Esophagus (tissue), 2 donors: ENCODE measurements around the gene WDFY3. TPM values are rescaled to one million over a fixed set of nuclear protein-coding genes. Genes with fewer than 3 reads are reported as not detected.

Experiments
- H3K27ac ChIP-seq, 2 donors: one replicate each; pipeline ENCODE4 v1.5.1; 2013; ENCODE audit warnings: low read depth in 2 of 2, mild to moderate bottlenecking in 2 of 2, inconsistent platforms in 1 of 2, low read length in 1 of 2, moderate library complexity in 1 of 2
- H3K27me3 ChIP-seq, 2 donors: one replicate each; pipeline ENCODE4 v1.6.1; 2013; ENCODE audit warnings: low read length in 2 of 2, control low read depth in 1 of 2, mild to moderate bottlenecking in 1 of 2; ENCODE audit not compliant: insufficient read depth in 2 of 2, control insufficient read depth in 1 of 2
- H3K36me3 ChIP-seq, 2 donors: one replicate each; pipeline ENCODE4 v1.6.1; 2013; ENCODE audit warnings: low read length in 1 of 2; ENCODE audit not compliant: control insufficient read depth in 2 of 2, insufficient read depth in 2 of 2
- H3K4me1 ChIP-seq, 2 donors: one replicate each; pipeline ENCODE4 v1.6.1; 2013; ENCODE audit warnings: low read length in 1 of 2; ENCODE audit not compliant: control insufficient read depth in 2 of 2, insufficient read depth in 2 of 2
- H3K4me3 ChIP-seq, 2 donors: one replicate each; pipeline ENCODE4 v1.5.1; 2013; ENCODE audit warnings: low read length in 2 of 2, mild to moderate bottlenecking in 2 of 2, low read depth in 1 of 2, moderate library complexity in 1 of 2
- H3K9me3 ChIP-seq, 2 donors: one replicate each; pipeline ENCODE4 v1.6.1; 2013; ENCODE audit warnings: mild to moderate bottlenecking in 2 of 2, low read depth in 1 of 2, low read length in 1 of 2, moderate library complexity in 1 of 2; ENCODE audit not compliant: control insufficient read depth in 2 of 2, insufficient read depth in 1 of 2
- WGBS, 2 donors: extraction: QIAGEN DNeasy Blood & Tissue Kit; methylation state at CpG; one replicate each; pipeline ENCODE4 v1.1.7; 2013; 5-methylcytosine and 5-hydroxymethylcytosine counted together
- polyA plus RNA-seq, 2 donors: library from polyadenylated mRNA; stranded (reverse); fragments of 200-250 nt; gene quantifications; one replicate each; pipeline ENCODE4 v1.2.3, GENCODE V29; 2013
- donor health status: healthy with polysubstance abuse.
- donor health status: Bipolar disorder and iron deficiency.

The WDFY3 gene
- polyA plus RNA-seq, 2 donors, result 9.4 to 10.8 TPM

DNA sequence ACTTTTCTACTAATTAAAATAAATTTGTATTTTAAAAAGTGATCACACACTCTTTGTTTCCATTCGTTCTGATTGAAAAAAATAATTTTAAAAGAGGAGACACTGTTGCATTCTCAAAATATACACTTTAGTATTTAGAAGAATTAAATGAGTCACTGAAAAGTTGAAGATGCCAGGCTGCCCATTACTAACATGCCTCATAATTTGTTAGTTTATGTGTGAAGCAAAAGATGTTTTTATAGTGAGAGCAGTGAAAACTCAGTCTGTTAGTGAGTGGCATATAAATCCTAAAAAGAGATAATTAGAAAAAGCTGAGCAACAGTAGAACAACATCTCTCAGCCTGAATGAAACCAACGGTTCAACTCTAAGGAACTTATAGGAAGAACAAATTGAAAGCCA is 240.1 kb downstream of the WDFY3 start:
- Histone ChIP-seq H3K27ac (no peak overlapping the region), H3K9me3 (no peaks in the 10 kb centered on the region), H3K27me3 (no peaks in the 10 kb centered on the region), H3K4me3 (no peak overlapping the region), H3K36me3 (peaks cover 0 to 3% of the 10 kb centered on the region in 2 donors), H3K4me1 (no peaks in the 10 kb centered on the region)
- WGBS, 2 donors, result 75 to 86% methylated on average over 2 of the region's 2 CpGs

DNA sequence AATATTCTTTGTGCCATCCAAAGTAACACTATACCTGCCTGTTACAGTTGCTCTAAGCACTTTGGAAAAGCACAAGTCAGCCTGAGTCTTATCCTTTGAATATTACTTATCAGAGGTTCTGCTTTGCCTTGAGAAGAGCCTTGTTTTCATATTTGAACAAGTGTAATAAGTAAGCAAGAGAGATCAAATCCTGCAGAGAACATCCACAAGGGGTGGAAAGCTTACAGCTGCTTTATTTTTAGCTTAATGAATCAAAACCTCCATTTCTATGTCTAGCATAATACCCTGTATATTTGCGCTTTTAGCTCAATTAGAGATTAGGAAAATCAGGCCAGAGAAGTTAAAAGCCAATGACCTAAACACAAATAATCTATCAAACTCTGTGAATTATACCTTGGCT is 243.8 kb downstream of the WDFY3 start:
- Histone ChIP-seq H3K9me3 (no peaks in the 10 kb centered on the region), H3K27ac (no peak overlapping the region), H3K27me3 (no peaks in the 10 kb centered on the region), H3K36me3 (peaks cover 8 to 10% of the 10 kb centered on the region in 2 donors), H3K4me3 (no peak overlapping the region), H3K4me1 (no peaks in the 10 kb centered on the region)
- WGBS, 2 donors, result 59 to 83% methylated on average over 1 of the region's 1 CpG

DNA sequence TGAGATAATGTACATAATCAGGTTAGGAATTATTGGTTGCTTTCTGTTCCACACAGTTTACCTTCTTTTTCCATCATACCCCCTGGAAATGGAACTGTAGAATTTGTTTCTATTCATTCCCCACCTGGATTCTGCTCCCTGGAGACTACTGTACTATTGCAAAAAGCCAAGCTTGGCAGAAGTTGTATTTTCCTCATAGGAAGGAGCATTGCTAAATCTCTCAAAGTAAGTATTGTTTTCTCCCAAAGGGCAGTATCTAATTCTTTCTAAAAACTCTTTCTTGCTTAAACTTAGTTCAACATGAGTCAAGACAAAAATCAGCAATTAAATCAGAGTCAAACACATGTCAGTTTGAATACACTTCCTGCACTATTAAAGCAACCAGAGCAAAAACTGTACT is 247.4 kb downstream of the WDFY3 start:
- Histone ChIP-seq H3K4me3 (no peak overlapping the region), H3K27me3 (no peaks in the 10 kb centered on the region), H3K36me3 (peaks cover 10% of the 10 kb centered on the region in 2 donors), H3K4me1 (no peaks in the 10 kb centered on the region), H3K9me3 (no peaks in the 10 kb centered on the region), H3K27ac (no peak overlapping the region)

DNA sequence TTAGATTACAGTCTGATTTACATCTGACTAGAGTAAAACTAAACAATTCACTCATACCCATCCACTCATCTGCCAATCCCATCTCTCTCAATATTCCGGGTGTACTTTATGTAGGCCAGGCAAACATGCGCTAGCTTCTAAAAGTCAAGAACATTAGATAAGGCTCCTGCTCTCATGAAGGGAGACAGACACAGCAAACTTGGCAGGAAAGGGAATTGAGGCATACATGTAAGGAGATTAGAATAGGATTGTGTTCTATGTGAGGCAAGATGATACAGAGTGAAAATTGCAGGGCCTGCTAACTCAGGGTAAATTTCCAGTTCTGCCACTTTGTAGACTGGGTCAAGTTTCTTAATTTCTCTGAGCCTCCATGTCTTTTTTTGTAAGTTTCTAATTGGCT is 247.8 kb downstream of the WDFY3 start:
- Histone ChIP-seq H3K4me1 (no peaks in the 10 kb centered on the region), H3K4me3 (no peak overlapping the region), H3K27ac (no peak overlapping the region), H3K9me3 (no peaks in the 10 kb centered on the region), H3K36me3 (peaks cover 10% of the 10 kb centered on the region in 2 donors), H3K27me3 (no peaks in the 10 kb centered on the region)
- 89 to 98% methylated on average over 2 of the region's 2 CpGs for WGBS, 2 donors

DNA sequence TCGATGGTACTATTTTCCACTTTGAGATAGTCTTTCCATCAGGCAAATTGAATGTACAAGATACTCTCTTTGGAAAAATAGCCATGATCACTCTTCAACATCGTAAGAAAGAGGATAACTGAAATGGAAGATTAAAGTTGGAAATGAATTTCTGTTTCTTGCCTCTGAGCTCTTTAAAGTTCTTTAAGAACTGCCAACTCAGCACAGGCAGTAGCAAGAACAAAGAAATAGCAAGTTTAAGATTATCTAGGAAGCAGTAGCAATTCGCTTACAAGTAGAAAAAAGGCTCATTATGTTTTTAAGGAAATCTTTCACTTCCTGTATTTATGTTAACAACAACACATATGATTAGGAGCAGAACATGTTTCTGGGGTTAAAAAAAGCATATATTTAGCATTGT is 255.9 kb downstream of the WDFY3 start:
- Histone ChIP-seq H3K27ac (no peak overlapping the region), H3K9me3 (no peaks in the 10 kb centered on the region), H3K4me3 (no peak overlapping the region), H3K27me3 (no peaks in the 10 kb centered on the region), H3K36me3 (peaks cover 6 to 8% of the 10 kb centered on the region in 2 donors), H3K4me1 (no peaks in the 10 kb centered on the region)
- WGBS, 2 donors, result 85 to 91% methylated on average over 3 of the region's 3 CpGs

DNA sequence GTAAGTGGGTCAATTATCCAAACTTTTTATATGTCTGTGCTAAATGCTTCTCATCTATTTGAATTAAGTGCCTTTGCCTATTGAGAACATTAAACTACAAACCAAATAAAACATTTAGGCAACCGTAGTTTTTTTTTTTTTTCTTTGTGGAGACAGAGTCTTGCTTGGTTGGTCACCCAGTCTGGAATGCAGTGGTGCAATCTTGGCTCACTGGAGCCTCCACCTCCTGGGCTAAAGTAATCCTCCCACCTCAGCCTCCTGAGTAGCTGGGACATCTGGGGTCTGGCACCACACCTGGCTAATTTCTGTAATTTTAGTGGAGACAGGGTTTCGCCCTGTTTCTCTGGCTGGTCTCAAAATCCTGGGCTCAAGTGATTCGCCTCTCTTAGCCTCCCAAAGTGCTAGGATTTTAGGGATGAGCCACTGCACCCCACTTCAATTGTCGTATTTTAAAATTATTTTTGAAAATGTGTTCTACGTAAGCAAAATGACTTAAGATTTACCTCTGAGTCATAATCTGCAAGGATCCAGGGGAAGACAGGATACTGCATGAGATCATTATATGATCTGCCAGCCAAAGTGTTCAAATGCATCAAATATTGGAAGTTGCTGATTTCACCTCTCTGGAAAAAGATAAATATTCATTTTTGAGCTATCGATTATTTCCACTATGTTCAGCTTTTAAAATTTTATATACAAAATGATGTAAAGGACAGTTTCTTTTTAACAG is 257.9 kb downstream of the WDFY3 start:
- no peak overlapping the region for H3K4me3 ChIP-seq
- 93 to 94% methylated on average over 6 of the region's 6 CpGs for WGBS, 2 donors
- no peaks in the 10 kb centered on the region for H3K9me3 ChIP-seq
- H3K4me1 ChIP-seq, result no peaks in the 10 kb centered on the region
- peaks cover 6 to 8% of the 10 kb centered on the region in 2 donors for H3K36me3 ChIP-seq
- H3K27me3 ChIP-seq, result no peaks in the 10 kb centered on the region
- no peak overlapping the region for H3K27ac ChIP-seq

DNA sequence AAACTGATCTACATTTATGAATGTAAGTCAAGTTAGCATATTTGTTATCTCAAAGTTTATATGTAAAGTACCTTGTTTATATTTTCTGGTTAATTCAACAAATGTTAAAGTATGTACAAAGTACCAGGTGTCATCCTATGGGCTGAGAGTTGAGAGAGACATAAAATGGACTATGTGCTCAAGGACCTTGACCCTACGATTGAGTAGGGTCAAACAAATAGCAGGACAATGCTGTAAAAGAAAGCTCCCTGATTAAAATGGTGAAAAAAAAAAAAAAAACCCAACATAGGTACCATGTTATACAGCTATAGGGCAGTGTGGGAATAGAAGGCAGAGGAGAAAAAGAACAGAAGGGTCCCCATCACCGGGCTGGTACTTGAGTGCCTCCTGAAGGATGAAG is 260.2 kb downstream of the WDFY3 start:
- H3K27ac ChIP-seq, result no peak overlapping the region
- no peak overlapping the region for H3K4me3 ChIP-seq
- WGBS, 2 donors, result 93 to 95% methylated on average over 2 of the region's 2 CpGs
- H3K9me3 ChIP-seq, result no peaks in the 10 kb centered on the region
- no peaks in the 10 kb centered on the region for H3K27me3 ChIP-seq
- H3K4me1 ChIP-seq, result no peaks in the 10 kb centered on the region
- peaks cover 3 to 15% of the 10 kb centered on the region in 2 donors for H3K36me3 ChIP-seq

DNA sequence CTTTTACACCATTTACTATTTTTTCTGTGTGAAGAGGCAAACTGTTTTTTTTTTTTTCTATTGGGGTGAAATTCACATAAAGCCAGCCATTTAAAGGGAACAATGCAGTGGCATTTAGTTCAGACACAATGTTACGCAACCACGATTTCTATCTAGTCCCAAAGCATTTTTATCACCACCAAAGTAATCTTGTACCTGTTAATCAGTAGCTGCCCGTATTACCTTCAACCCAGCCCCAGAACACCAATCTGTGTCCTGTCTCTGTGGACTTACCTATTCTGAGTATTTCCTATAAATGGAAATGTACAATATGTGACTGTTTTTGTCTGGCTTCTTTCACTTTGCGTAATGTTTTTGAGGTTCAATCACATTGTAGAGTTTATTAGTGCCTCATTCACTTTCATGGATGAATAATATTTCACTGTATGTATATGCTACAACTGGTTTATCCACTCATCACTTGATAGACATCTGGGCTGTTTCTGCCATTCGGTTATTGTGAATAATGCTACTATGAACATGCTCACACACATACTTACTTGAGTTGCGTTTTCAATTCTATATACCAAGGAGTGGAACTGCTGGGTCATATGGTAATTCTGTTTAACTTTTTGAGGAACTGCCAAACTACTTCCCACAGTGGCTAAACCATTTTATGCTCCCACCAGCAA is 267.4 kb downstream of the WDFY3 start:
- H3K4me1 ChIP-seq, result no peaks in the 10 kb centered on the region
- 72 to 73% methylated on average over 6 of the region's 6 CpGs for WGBS, 2 donors
- H3K36me3 ChIP-seq, result peaks cover 6 to 16% of the 10 kb centered on the region in 2 donors
- no peak overlapping the region for H3K4me3 ChIP-seq
- no peak overlapping the region for H3K27ac ChIP-seq
- no peaks in the 10 kb centered on the region for H3K9me3 ChIP-seq
- H3K27me3 ChIP-seq, result no peaks in the 10 kb centered on the region

DNA sequence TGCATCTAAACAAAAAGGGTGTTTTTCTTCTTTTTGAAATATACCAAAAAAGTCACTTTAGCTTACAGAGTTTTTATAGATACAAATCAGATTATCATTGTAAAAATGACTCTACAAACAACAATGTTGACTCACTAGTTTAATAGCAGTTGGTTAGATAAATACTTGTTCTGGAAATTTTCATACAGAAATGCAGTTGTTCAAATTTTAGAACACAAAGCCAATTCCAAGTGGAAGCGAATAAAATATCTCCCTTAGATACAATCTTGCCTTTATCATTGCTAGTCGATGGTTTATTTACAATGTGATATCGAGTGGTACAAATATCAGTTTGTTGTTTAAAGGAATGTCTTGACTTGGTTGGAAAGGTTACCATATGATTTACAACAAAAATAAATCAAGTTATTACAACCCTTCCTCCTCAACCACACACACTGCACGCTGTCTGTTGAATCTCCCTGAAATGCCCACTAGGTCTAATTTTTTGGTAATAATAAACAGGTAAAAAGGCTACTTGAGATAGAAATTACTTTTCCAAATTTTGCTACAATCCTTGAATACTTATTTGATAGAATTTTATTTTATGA is 268.8 kb downstream of the WDFY3 start:
- Histone ChIP-seq H3K27ac (no peak overlapping the region), H3K27me3 (no peaks in the 10 kb centered on the region), H3K4me1 (no peaks in the 10 kb centered on the region), H3K4me3 (no peak overlapping the region), H3K36me3 (peaks cover 6 to 11% of the 10 kb centered on the region in 2 donors), H3K9me3 (no peaks in the 10 kb centered on the region)
- 73 to 86% methylated on average over 4 of the region's 4 CpGs for WGBS, 2 donors
